Hematopoietic multipotent progenitor cell treated with erythropoietin and hydrocortisone succinate and interleukin-3 and kit ligand, for 4 days (in vitro differentiated cells): ENCODE measurements around the gene NDUFS7.
A peak's percentile ranks its signal among the peaks of the same experiment; 100 is the strongest.

Experiments used
- DNase-seq: peaks from one replicate; pipeline ENCODE4 v3.0.0-alpha.2; 2015

The NDUFS7 gene

DNA sequence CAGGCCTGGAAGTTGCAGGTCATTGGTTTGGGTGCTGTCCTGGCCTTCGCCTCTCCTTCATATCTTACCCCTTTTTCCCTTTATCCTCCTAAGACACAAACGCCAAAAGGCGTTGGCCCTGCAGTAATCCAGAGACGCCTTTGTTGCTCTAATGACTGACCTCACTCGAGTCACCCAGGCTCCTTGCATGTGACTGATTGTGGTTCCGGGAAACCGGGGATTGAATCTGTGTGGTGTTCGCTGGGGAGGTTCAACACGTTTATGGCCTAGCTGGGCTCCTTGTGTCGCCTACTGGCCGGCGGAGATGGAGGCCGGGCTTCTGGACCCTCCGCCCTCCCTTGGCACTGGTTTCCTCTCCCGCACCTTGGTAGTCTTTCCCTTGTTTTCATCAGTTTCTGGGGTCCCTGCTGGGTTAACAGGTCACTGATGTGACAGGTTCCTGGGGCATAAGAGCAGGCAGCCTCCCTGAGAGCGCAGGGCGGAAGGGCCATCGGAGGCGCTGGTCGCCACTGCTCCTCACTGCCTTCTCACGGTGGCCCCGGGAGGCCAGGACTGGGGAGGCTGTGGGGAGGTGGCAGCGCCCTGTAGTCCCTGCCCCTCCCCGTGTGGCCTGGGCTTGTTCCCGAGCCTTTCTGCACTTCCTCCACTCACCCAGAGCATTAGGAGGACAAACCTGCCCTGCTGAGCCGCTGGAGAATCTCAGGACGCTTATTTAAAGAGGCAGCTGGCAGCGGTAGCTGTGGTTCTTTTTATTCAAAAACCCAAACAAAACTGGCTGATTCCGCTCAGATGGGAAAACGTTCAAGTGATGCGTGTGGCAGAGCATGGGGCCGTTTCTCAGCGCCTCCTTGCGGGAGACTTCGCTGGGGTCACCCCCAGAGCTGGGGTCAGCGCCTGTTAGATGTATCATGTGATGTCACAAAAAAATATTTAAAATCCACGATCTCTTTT, 18.1 kb upstream of the NDUFS7 start:
- no peak for DNase-seq

- DNase-seq: no peak
These were observed 17.4 kb upstream of the NDUFS7 start for GRCh38 chr19:1366296-1366695.

- DNase-seq: peak; percentile 69
These were observed 16.5 kb upstream of the NDUFS7 start for GRCh38 chr19:1366899-1367870.

DNA sequence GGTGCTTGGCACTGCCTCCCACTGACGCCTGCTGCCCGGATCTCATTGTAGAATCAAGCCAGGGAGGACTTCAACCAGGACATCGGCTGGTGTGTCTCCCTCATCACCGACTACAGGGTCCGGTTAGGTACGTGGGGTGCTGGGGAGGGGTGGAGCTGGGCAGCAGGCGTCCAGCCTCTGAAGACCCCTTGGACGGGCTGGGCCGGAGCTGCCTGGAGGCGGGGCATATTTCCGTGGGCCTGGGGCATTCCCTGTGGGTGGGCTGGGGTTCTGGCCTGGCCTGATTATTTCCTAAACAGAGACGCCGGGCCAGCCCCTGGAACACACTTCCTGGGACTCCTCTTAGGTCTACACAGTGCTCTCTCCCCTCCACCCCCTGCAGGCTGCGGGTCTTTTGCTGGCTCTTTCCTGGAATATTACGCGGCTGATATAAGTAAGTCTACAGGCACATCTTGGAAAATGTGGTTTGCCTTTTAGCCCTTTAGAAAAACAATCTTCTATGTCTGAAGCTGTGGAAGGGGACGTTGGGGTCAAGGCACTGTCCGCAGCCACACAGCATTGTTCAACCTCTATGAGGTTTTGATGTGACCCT, 14.4 kb upstream of the NDUFS7 start:
- DNase-seq: no peak

GRCh38 chr19:1370579-1371361, 12.9 kb upstream of the NDUFS7 start:
- no peak for DNase-seq

- DNase-seq: no peak
These were observed 10.6 kb upstream of the NDUFS7 start for GRCh38 chr19:1373042-1373533.

DNA sequence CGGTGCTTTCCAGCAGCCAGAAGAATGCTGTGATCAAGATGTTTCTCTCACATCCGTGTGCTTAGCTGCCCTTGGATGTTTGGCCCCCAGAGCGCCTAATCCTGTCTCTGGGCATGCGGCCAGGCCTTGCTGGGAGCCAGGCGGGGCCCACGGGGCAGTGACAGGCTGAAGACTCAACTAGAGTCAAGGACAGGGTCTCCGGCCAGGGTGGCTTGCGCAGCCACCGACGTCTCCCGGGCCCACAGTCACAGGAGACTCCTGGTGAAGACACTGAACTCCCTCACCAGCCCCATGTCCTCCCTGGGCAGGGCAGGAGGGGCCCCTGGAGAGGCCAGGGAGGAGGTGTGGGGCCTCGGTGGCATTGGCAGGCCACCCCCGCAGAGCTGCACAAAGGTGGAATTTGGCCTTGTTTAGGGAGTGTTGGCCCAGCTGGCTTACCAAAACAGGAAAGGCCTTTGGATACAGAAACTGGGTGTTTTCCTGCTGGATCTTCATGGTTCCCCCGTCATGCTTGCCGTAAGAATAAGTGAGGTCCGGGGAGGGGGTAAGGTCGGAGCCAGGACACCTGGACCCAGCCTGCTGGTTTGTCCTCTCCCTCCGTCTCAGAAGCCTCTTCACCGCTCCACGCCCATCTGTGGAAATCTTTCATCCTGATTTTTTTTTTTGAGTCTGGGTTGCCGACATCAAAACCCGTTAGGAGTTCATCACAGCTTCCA, 10.0 kb upstream of the NDUFS7 start:
- DNase-seq: no peak

- DNase-seq: no peak
These were observed 9.5 kb upstream of the NDUFS7 start for GRCh38 chr19:1374250-1374577.

GRCh38 chr19:1376415-1376805, 7.3 kb upstream of the NDUFS7 start:
- no peak for DNase-seq

GRCh38 chr19:1377176-1377964, 6.3 kb upstream of the NDUFS7 start:
- no peak for DNase-seq

- no peak for DNase-seq
These were observed 5.5 kb upstream of the NDUFS7 start for GRCh38 chr19:1377965-1378785.

DNA sequence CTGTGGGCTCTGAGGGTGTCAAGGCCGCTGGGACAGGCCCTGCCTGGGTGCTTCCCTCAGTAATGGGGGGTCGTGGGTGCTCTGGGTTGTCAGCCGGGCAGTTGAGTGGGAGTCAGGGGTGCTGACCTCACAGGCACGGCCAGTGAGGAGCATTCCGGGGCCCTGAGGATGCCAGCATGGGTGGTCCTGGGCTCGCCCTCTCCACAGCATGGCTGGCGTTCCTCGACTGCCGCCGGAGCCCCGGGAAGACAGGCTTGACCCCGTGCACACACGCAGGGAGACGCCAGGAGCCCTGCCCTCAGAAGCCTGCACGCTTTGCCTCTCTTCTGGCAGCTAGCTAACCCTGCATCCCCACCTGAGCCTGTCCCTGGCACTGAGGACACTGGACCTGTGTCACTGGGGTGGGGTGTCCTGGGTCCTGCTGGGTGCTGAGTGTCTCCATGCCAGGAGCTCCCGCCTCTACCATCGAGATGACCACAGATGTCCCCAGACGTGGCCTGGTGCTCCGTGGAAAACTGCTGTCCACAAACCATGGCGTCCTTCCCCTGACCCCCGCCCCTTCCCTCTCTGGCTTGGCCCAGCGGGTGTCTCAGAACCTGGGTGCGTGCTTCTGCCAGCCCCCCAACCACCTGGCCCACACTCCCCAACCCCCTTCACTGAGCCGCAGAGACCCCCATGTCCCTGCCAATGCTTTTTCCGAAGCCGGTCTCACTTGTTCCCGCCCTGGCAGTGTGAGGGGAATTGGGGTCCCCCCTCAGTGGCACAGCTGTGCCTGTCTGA, 4.4 kb upstream of the NDUFS7 start:
- DNase-seq: no peak

DNA sequence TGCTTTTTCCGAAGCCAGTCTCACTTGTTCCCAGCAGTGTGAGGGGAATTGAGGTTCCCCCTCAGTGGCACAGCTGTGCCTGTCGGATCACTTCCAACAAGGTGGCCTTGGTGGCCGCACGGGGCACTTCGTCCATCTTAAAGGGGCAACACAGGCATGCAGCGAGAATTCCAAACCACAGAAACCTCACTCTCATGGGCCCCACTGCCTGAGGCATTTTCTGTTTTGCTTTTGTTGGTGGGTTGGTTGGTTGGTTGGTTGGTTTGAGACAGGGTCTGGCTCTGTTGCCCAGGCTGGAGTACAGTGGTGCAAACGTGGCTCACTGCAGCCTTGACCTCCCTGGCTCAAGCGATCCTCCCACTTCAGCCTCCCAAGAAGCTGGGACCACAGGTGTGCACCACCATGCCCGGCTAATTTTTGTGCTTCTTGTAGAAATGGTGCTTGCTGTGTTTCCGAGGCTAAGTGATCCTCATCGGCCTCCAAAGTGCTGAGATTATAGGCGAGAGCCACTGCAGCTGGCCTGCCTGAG, 3.7 kb upstream of the NDUFS7 start:
- DNase-seq: no peak

GRCh38 chr19:1382250-1382649, 1.5 kb upstream of the NDUFS7 start:
- DNase-seq: no peak

- no peak for DNase-seq
These were observed 743 bp upstream of the NDUFS7 start for GRCh38 chr19:1383017-1383311.

- no peak for DNase-seq
These were observed 367 bp downstream of the NDUFS7 start for GRCh38 chr19:1384085-1384462.

GRCh38 chr19:1384478-1385110, 887 bp downstream of the NDUFS7 start:
- peak; percentile 51 for DNase-seq

DNA sequence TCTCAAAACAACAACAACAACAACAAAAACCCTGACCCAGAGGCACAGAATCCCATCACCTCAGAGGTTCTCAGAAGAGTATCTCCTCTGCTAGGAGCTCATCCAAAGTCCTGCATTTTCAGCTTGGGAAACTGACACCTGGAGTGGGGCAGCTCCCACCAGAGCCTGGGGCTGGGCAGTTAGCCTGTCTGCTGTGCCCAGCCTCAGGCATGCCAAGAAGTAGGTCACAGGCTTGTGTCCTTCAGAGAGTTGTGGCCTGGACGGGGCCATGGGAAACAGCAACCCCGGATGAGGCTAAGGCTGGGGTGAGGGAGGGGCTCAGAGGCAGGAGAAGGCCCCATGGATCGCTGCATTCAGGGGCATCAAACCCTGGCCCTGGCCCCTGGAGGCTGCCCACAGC, 2.1 kb downstream of the NDUFS7 start:
- no peak for DNase-seq
